ENCODE data around the gene BHLHE40. TPM values are rescaled to one million over a fixed set of nuclear protein-coding genes. Genes with fewer than 3 reads are reported as not detected.

BHLHE40 gene
- total RNA-seq, 1 experiment from 2014 or later, result 81.6 TPM

- no peak for ATAC-seq
- Histone ChIP-seq H3K9me2 (ENCODE audit: insufficient read depth) (no peaks in the 10 kb centered on the region), H2AFZ (ENCODE audit: low read depth, low read length, poor library complexity, severe bottlenecking) (no peak overlapping the region), H4K20me1 (ENCODE audit: insufficient read depth) (no peaks in the 10 kb centered on the region), H3K9me3 (ENCODE audit: control insufficient read depth in 1 of 2, insufficient read depth in 1 of 2, low read depth in 1 of 2, low read length in 2 of 2) (no peaks in the 10 kb centered on the region), H3K27me3 (ENCODE audit: insufficient read depth, low read length) (no peaks in the 10 kb centered on the region), H3K4me2 (ENCODE audit: low read length) (peak overlapping the region; percentile 69; the same call in 1 of the 2 replicates), H3K4me1 (ENCODE audit: control insufficient read depth in 1 of 2, insufficient read depth in 2 of 2, low read length in 2 of 2) (peaks cover 29 to 68% of the 10 kb centered on the region in 2 experiments), H3K36me3 (ENCODE audit: control insufficient read depth in 1 of 2, insufficient read depth in 2 of 2, low read length in 2 of 2) (no peaks in the 10 kb centered on the region), H3K9ac (ENCODE audit: low read length) (no peak overlapping the region), H3K79me2 (ENCODE audit: insufficient read depth, low read length) (no peaks in the 10 kb centered on the region), H3K4me3 (replicated peaks in 1 of 2; ENCODE audit: low read depth in 1 of 2, low read length in 2 of 2) (no peak overlapping the region), H3K27ac (ENCODE audit: low read depth, low read length) (no peak overlapping the region)
- intact Hi-C loops (cut with micrococcal nuclease), result no loop called here
- ChIA-PET POLR2A (interaction anchor here (1.2 to 3.6 kb wide), 4 partner anchors 10 to 27 kb away, joined by 3 to 22 read pairs (median 6); no protein-coding TSS in a partner anchor), RAD21 (ENCODE audit: low non-redundant PET in 1 of 2, low total read pairs in 2 of 2, uncharacterized antibody in 2 of 2, unreplicated experiment in 2 of 2) (no interaction called here), CTCF (interaction anchor here (1.1 to 1.4 kb wide), 4 partner anchors 10 to 36 kb away, joined by 3 to 4 read pairs (median 4); no protein-coding TSS in a partner anchor)
- no TSS peak for BruUV-seq (replicated peaks)
- DNase-seq (ENCODE audit: low read depth, low spot score), result no peak
- TF ChIP-seq, protein P1, sequence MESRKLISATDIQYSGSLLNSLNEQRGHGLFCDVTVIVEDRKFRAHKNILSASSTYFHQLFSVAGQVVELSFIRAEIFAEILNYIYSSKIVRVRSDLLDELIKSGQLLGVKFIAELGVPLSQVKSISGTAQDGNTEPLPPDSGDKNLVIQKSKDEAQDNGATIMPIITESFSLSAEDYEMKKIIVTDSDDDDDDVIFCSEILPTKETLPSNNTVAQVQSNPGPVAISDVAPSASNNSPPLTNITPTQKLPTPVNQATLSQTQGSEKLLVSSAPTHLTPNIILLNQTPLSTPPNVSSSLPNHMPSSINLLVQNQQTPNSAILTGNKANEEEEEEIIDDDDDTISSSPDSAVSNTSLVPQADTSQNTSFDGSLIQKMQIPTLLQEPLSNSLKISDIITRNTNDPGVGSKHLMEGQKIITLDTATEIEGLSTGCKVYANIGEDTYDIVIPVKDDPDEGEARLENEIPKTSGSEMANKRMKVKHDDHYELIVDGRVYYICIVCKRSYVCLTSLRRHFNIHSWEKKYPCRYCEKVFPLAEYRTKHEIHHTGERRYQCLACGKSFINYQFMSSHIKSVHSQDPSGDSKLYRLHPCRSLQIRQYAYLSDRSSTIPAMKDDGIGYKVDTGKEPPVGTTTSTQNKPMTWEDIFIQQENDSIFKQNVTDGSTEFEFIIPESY (IDR thresholded peaks at IDR 0.05; ENCODE audit: extremely low read depth, insufficient replicate concordance, low read length), result no peak
These were observed 33.1 kb downstream of the BHLHE40 start for GRCh38 chr3:5012367-5012766.

- peak overlapping the region; percentile 1; the same call in 1 of the 2 replicates for H3K27ac ChIP-seq (ENCODE audit: low read depth, low read length)
- no peak overlapping the region for H2AFZ ChIP-seq (ENCODE audit: low read depth, low read length, poor library complexity, severe bottlenecking)
- peak overlapping the region; percentile 29 for H3K9ac ChIP-seq (ENCODE audit: low read length)
- intact Hi-C loops (cut with micrococcal nuclease), result no loop called here
- ChIA-PET CTCF (interaction anchor here (1.1 to 1.4 kb wide), 5 partner anchors 9 to 37 kb away, joined by 3 to 4 read pairs (median 3); no protein-coding TSS in a partner anchor), POLR2A (interaction anchor here (1.2 to 3.6 kb wide), 4 partner anchors 9 to 28 kb away, joined by 3 to 22 read pairs (median 6); no protein-coding TSS in a partner anchor), RAD21 (ENCODE audit: low non-redundant PET in 1 of 2, low total read pairs in 2 of 2, uncharacterized antibody in 2 of 2, unreplicated experiment in 2 of 2) (no interaction called here)
- DNase-seq (ENCODE audit: low read depth, low spot score) (peak; percentile 85), ATAC-seq (peak; percentile 87)
- H3K27me3 ChIP-seq (ENCODE audit: insufficient read depth, low read length), result no peaks in the 10 kb centered on the region
- H3K4me2 ChIP-seq (ENCODE audit: low read length), result peak overlapping the region; percentile 69
- peak overlapping the region in 1 of 2 experiments; percentile 29; a peak in 2 of 4 replicates for H3K4me3 ChIP-seq (replicated peaks in 1 of 2; ENCODE audit: low read depth in 1 of 2, low read length in 2 of 2)
- no peaks in the 10 kb centered on the region for H3K9me2 ChIP-seq (ENCODE audit: insufficient read depth)
- TF ChIP-seq ZNF274 (IDR thresholded peaks at IDR 0.05; ENCODE audit: low read depth, low read length) (no peak), POLR2AphosphoS5 (IDR thresholded peaks at IDR 0.05; ENCODE audit: low read depth, low read length) (peak; percentile 55), YY1 (IDR thresholded peaks at IDR 0.05; ENCODE audit: extremely low read depth, insufficient replicate concordance, low read depth, low read length) (peak; percentile 38)
- BruUV-seq (replicated peaks), result TSS peak; percentile 59
- no peaks in the 10 kb centered on the region for H3K79me2 ChIP-seq (ENCODE audit: insufficient read depth, low read length)
- peaks cover 38 to 77% of the 10 kb centered on the region in 2 experiments for H3K4me1 ChIP-seq (ENCODE audit: control insufficient read depth in 1 of 2, insufficient read depth in 2 of 2, low read length in 2 of 2)
- no peaks in the 10 kb centered on the region for H4K20me1 ChIP-seq (ENCODE audit: insufficient read depth)
- no peaks in the 10 kb centered on the region for H3K36me3 ChIP-seq (ENCODE audit: control insufficient read depth in 1 of 2, insufficient read depth in 2 of 2, low read length in 2 of 2)
- H3K9me3 ChIP-seq (ENCODE audit: control insufficient read depth in 1 of 2, insufficient read depth in 1 of 2, low read depth in 1 of 2, low read length in 2 of 2), result no peaks in the 10 kb centered on the region
These were observed 34.0 kb downstream of the BHLHE40 start for GRCh38 chr3:5013021-5013906.

All from HCT116 (cell line).